Smooth muscle cell (in vitro differentiated cells): Measurements from ENCODE around the gene EIF4E1B. TPM values are rescaled to one million over a fixed set of nuclear protein-coding genes. Genes with fewer than 3 reads are reported as not detected.

Experiments
- DNase-seq: peaks from one replicate; lab custom pipeline; 2025; ENCODE audit not compliant: unreplicated experiment; lab: John Stamatoyannopoulos, UW
- H2AFZ ChIP-seq: fragments of 200-600 bp; sonication (generic); 2 replicates; pipeline ENCODE4 v1.6.0; 2016; ENCODE audit warnings: antibody characterized with exemption, low read depth, mild to moderate bottlenecking
- H3F3A ChIP-seq: fragments of 200-600 bp; sonication (generic); 2 replicates; pipeline ENCODE4 v1.6.0; 2017; ENCODE audit warnings: antibody characterized with exemption, low read depth
- H3K27ac ChIP-seq: fragments of 200-600 bp; sonication (generic); 2 replicates; pipeline ENCODE4 v1.5.1; 2016; ENCODE audit warnings: low read depth, mild to moderate bottlenecking
- H3K27me3 ChIP-seq: fragments of 200-600 bp; sonication (generic); 2 replicates; pipeline ENCODE4 v1.6.1; 2016; ENCODE audit warnings: low read depth, mild to moderate bottlenecking
- H3K36me3 ChIP-seq: fragments of 200-600 bp; sonication (generic); 2 replicates; pipeline ENCODE4 v1.5.1; 2016; ENCODE audit warnings: low read depth
- H3K4me1 ChIP-seq: fragments of 200-600 bp; sonication (generic); 2 replicates; pipeline ENCODE4 v1.5.1; 2016; ENCODE audit warnings: low read depth
- H3K4me2 ChIP-seq: fragments of 200-600 bp; sonication (generic); 2 replicates; pipeline ENCODE4 v1.6.0; 2016; ENCODE audit warnings: mild to moderate bottlenecking
- H3K4me3 ChIP-seq: fragments of 200-600 bp; sonication (generic); 2 replicates; pipeline ENCODE4 v1.5.1; 2016; ENCODE audit warnings: mild to moderate bottlenecking
- H3K79me2 ChIP-seq: fragments of 200-600 bp; sonication (generic); 2 replicates; pipeline ENCODE4 v1.6.0; 2016; ENCODE audit warnings: low read depth, mild to moderate bottlenecking
- H3K9ac ChIP-seq: fragments of 200-600 bp; sonication (generic); 2 replicates; pipeline ENCODE4 v1.6.0; 2016; ENCODE audit warnings: low read depth
- H3K9me3 ChIP-seq: fragments of 200-600 bp; sonication (generic); replicated peaks from 2 replicates; pipeline ENCODE4 v1.5.1; 2016; ENCODE audit warnings: low read depth
- H4K20me1 ChIP-seq: fragments of 200-600 bp; sonication (generic); 2 replicates; pipeline ENCODE4 v1.6.0; 2016; ENCODE audit warnings: low read depth
- CTCF ChIP-seq: fragments of 200-600 bp; sonication (generic); IDR thresholded peaks from 2 replicates; pipeline ENCODE4 v1.5.1; 2017; ENCODE audit warnings: borderline replicate concordance, mild to moderate bottlenecking, antibody characterized with exemption; ENCODE audit not compliant: insufficient read depth, poor library complexity, severe bottlenecking
- WGBS: methylation state at CpG from one replicate; pipeline ENCODE4 v1.1.7; 2016; ENCODE audit warnings: low lambda C conversion rate; 5-methylcytosine and 5-hydroxymethylcytosine counted together
- polyA plus RNA-seq: library from polyadenylated mRNA; unstranded; fragments of >200 nt; fragmentation: Nextera tagmentation; extraction: Ambion mirVana; gene quantifications from 2 replicates; pipeline ENCODE4 v1.2.1, GENCODE V29; 2016
- total RNA-seq: library from RNA; depleted of rRNA; stranded (reverse); fragments of >200 nt; gene quantifications from 2 replicates; pipeline ENCODE4 v1.2.3, GENCODE V29; 2014

The EIF4E1B gene
- total and polyA plus RNA-seq, 2 experiments from 2014 or later: not detected

- Histone ChIP-seq H3F3A (no peaks in the 10 kb centered on the region), H3K27ac (no peak overlapping the region), H3K4me3 (no peak overlapping the region), H3K36me3 (no peaks in the 10 kb centered on the region), H3K27me3 (peaks cover 24% of the 10 kb centered on the region), H3K9ac (no peak overlapping the region), H3K4me2 (no peak overlapping the region), H3K4me1 (no peaks in the 10 kb centered on the region), H4K20me1 (no peaks in the 10 kb centered on the region), H2AFZ (no peak overlapping the region), H3K9me3 (no peaks in the 10 kb centered on the region), H3K79me2 (no peaks in the 10 kb centered on the region)
- no peak for TF ChIP-seq CTCF
- 89% methylated on average over 8 of the region's 8 CpGs for WGBS
- no peak for DNase-seq
Measured at GRCh38 chr5:176670449-176670848, 40.0 kb downstream of the EIF4E1B start.

DNA sequence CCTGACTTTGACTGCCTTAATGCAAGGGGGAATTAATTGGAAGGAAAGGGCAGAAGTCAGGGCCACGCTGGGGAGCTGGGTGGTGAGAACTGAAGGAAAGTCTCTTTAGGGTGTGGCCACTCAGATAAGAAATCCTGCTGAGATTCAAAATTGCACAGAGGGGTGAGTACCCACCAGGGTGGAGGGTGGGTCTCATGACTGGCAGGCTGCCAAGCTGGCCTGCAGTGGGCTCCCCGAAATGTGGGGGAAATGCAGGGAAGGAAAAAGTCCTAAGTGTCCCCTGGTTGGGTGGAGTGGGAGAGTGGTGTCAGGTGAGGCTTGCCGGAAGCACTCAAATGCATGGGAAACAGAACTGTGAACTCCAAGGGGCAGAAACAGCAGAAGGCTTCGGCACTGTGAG is 40.9 kb downstream of the EIF4E1B start:
- WGBS: 89% methylated on average over 4 of the region's 4 CpGs

DNA sequence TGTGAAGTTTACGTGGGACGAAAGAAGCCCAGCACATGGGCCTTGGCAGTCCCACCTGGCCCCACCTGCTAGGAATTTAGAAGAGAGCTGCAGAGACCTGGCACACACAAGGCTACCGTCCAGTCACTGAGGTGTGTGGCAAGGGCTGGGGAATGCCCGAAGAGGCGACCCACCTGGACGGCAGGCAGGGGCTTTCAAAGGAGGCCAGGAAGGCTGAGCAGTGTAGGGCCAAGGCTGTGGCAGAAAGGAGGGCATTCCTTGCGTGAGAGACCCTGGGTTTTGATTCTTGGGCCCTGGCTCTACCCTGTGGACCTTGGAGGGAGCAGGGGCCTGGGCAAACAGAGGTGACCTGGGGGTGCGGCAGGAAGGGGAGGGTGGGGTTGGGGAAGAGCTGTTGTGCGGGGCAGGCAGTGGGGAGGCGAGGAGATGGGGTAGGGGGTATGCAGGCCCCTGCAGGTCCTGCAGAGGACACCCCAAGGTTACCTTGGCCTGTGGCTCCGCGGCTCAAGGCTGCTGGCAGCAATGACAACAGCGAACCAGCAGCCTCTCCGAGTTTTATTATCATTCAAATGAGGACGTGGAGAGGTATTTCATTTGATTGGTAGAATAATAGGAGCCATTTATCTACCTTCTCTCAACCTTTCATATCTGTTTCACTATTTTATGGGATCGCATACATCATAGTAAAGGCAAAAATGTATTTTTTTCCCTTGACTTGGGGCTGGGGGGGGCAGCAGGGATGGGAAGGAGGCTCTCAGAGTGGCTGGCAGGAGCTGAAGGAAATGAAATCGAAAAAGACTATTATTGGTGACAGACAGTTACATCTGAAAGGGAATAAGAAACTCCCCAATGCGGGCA is 41.6 kb downstream of the EIF4E1B start:
- DNase-seq: no peak
- Histone ChIP-seq H3K27ac (no peak overlapping the region), H2AFZ (no peak overlapping the region), H4K20me1 (no peaks in the 10 kb centered on the region), H3K4me3 (no peak overlapping the region), H3F3A (no peaks in the 10 kb centered on the region), H3K9ac (no peak overlapping the region), H3K27me3 (peaks cover 24% of the 10 kb centered on the region), H3K4me1 (no peaks in the 10 kb centered on the region), H3K36me3 (no peaks in the 10 kb centered on the region), H3K9me3 (no peaks in the 10 kb centered on the region), H3K4me2 (no peak overlapping the region), H3K79me2 (no peaks in the 10 kb centered on the region)
- no peak for TF ChIP-seq CTCF
- 68% methylated on average over 13 of the region's 18 CpGs for WGBS

More for the DNA sequence above, 40.9 kb downstream of the EIF4E1B start:
- Histone ChIP-seq H3K4me1 (no peaks in the 10 kb centered on the region), H3K4me3 (no peak overlapping the region), H3K36me3 (no peaks in the 10 kb centered on the region), H3F3A (no peaks in the 10 kb centered on the region), H3K27me3 (peaks cover 24% of the 10 kb centered on the region), H4K20me1 (no peaks in the 10 kb centered on the region), H3K27ac (no peak overlapping the region), H3K4me2 (no peak overlapping the region), H3K9me3 (no peaks in the 10 kb centered on the region), H3K79me2 (no peaks in the 10 kb centered on the region), H2AFZ (no peak overlapping the region), H3K9ac (no peak overlapping the region)
- no peak for DNase-seq
- no peak for TF ChIP-seq CTCF
